HG03280 (cell line): ENCODE results near the gene PRSS58.

ENCODE experiments used
- ATAC-seq: cut with Tn5 transposase; IDR thresholded peaks from one replicate; pipeline ENCODE4 v1.9.1; 2021; ENCODE audit warnings: mild to moderate bottlenecking, moderate library complexity; ENCODE audit not compliant: unreplicated experiment

Gene PRSS58

GRCh38 chr7:142228537-142229104 lies 29.2 kb downstream of the PRSS58 start:
- ATAC-seq: no peak
